Common myeloid progenitor, CD34-positive (primary cell): ENCODE results near the gene LPIN2.

Source experiments
- CTCF ChIA-PET: fragments of 350-600 bp; sonication (Branson Sonifier 250); formaldehyde crosslinking; loops from one replicate; lab custom pipeline; 2021; ENCODE audit warnings: antibody characterized with exemption; lab: Charles Lee
- POLR2A ChIA-PET: fragments of 350-600 bp; sonication (Branson Sonifier 250); formaldehyde crosslinking; loops from one replicate; lab custom pipeline; 2021; ENCODE audit warnings: antibody characterized with exemption; lab: Charles Lee
- DNase-seq, 3 donors: peaks; one replicate each; pipeline versions ENCODE4 v3.0.0 to v3.0.0-alpha.2; 2013
- H3K27ac ChIP-seq, 2 experiments: 1 replicate in 1 of 2; 2 replicates in 1 of 2; pipeline ENCODE4 v1.7.0; 2013; ENCODE audit warnings: inconsistent platforms in 2 of 2, low read length in 2 of 2, mild to moderate bottlenecking in 2 of 2, low read depth in 1 of 2, moderate library complexity in 1 of 2; ENCODE audit not compliant: severe bottlenecking in 2 of 2, insufficient read depth in 1 of 2, poor library complexity in 1 of 2
- H3K27me3 ChIP-seq, 5 experiments: replicated peaks in 2 of 5; 1 replicate in 3 of 5; 2 replicates in 2 of 5; pipeline versions ENCODE4 v1.6.1 to v1.7.0; 2013; ENCODE audit warnings: low read length in 4 of 5, mild to moderate bottlenecking in 2 of 5, moderate library complexity in 2 of 5, inconsistent platforms in 1 of 5; ENCODE audit not compliant: insufficient read depth in 5 of 5, control insufficient read depth in 4 of 5
- H3K36me3 ChIP-seq, 4 experiments: 1 replicate in 2 of 4; 2 replicates in 2 of 4; pipeline versions ENCODE4 v1.6.1 to v1.7.0; 2013; ENCODE audit warnings: low read length in 3 of 4, control low read depth in 1 of 4, mild to moderate bottlenecking in 1 of 4; ENCODE audit not compliant: control insufficient read depth in 4 of 4, insufficient read depth in 4 of 4
- H3K4me1 ChIP-seq, 4 experiments: 1 replicate in 3 of 4; 2 replicates in 1 of 4; pipeline versions ENCODE4 v1.6.1 to v1.7.1; 2013; ENCODE audit warnings: low read length in 3 of 4, mild to moderate bottlenecking in 3 of 4, control low read depth in 1 of 4, inconsistent platforms in 1 of 4, moderate library complexity in 1 of 4; ENCODE audit not compliant: control insufficient read depth in 4 of 4, insufficient read depth in 4 of 4; ENCODE audit errors: control extremely low read depth in 1 of 4
- H3K4me3 ChIP-seq, 7 experiments: 1 replicate in 4 of 7; 2 replicates in 3 of 7; pipeline versions ENCODE4 v1.5.1 to v1.7.0; 2013; ENCODE audit warnings: mild to moderate bottlenecking in 7 of 7, low read length in 6 of 7, moderate library complexity in 6 of 7, inconsistent platforms in 2 of 7, low read depth in 2 of 7, control low read depth in 1 of 7; ENCODE audit not compliant: insufficient read depth in 4 of 7, control insufficient read depth in 1 of 7; ENCODE audit errors: extremely low read depth in 1 of 7
- H3K9me3 ChIP-seq, 5 experiments: 1 replicate in 4 of 5; 2 replicates in 1 of 5; pipeline versions ENCODE4 v1.6.1 to v1.7.1; 2013; ENCODE audit warnings: low read length in 4 of 5, mild to moderate bottlenecking in 2 of 5, inconsistent platforms in 1 of 5, low read depth in 1 of 5, moderate library complexity in 1 of 5; ENCODE audit not compliant: control insufficient read depth in 4 of 5, insufficient read depth in 2 of 5; ENCODE audit errors: control extremely low read depth in 1 of 5
- WGBS: methylation state at CpG from one replicate; pipeline ENCODE4 v1.1.5; 2013; ENCODE audit not compliant: insufficient coverage; 5-methylcytosine and 5-hydroxymethylcytosine counted together

Gene LPIN2

DNA sequence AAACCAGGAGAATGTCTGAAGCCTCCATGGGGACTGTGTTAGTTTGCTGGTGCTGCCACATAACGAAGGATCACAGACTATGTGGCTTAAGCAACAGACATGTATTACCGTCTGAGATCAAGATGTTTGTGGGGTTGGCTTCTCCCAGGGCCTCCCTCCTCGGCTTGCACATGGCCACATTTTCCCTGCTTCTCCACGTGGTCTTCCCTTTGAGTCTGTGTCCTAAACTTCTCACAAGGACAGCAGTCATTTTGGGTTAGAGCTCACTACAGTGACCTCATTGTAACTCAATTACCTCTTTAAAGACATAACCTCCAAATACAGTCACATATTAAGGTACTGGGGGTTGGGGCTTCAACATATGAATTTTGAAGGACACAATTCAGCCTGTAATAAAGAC lies 44.6 kb upstream of the LPIN2 start:
- ChIA-PET CTCF (interaction anchor here (0.6 to 8.5 kb wide), 2 partner anchors 62 to 71 kb away, joined by 3 to 129 read pairs; no protein-coding TSS in a partner anchor), POLR2A (no interaction called here)
- WGBS = 100% methylated on average over 3 of the region's 4 CpGs

DNA sequence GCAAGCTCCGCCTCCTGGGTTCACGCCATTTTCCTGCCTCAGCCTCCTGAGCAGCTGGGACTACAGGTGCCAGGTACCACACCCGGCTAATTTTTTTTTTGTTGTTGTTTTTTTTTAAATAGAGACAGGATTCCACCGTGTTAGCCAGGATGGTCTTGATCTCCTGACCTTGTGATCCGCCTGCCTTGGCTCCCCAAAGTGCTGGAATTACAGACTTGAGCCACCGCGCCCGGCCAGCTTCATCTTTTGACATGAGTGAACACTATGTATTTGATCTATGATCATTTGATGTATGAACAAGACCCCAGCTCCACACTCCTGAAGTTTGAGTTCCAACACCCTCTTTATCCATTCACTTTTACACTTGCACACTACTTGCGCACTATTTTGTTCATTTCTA lies 43.4 kb upstream of the LPIN2 start:
- no peak for DNase-seq
- Histone ChIP-seq H3K27ac (no peak overlapping the region), H3K36me3 (no peaks in the 10 kb centered on the region), H3K4me3 (no peak overlapping the region), H3K4me1 (peaks cover 18 to 34% (median 24%) of the 10 kb centered on the region in 4 experiments), H3K9me3 (no peaks in the 10 kb centered on the region), H3K27me3 (no peaks in the 10 kb centered on the region)
- 100% methylated on average over 3 of the region's 9 CpGs for WGBS
- ChIA-PET CTCF (interaction anchor here (0.6 to 2.7 kb wide), 7 partner anchors 8 to 188 kb away, joined by 3 to 12 read pairs (median 3); no protein-coding TSS in a partner anchor), POLR2A (no interaction called here)

More for the DNA sequence above, 44.6 kb upstream of the LPIN2 start:
- Histone ChIP-seq H3K27me3 (no peaks in the 10 kb centered on the region), H3K9me3 (no peaks in the 10 kb centered on the region), H3K4me1 (peaks cover 16 to 43% (median 34%) of the 10 kb centered on the region in 4 experiments), H3K27ac (no peak overlapping the region), H3K36me3 (no peaks in the 10 kb centered on the region), H3K4me3 (no peak overlapping the region)
- DNase-seq = no peak

DNA sequence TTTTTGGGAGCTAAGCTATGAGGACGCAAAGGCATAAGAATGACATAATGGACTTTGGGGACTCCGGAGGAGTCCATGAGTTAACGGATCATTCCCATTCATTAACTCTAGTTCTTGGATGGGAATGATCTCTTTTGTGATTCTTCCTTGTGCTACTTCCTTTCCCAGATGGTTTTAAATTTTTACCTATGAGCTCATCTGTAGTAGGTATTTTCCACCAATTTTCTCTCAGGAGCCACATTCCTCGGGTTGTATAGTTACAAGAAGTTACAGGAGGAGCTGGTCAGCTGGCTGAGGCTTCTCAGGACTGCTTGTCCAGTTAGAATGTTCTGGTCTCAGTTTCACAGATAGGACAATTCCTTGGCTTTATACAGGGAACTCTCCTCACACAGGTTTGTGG lies 42.9 kb upstream of the LPIN2 start:
- H3K4me1 ChIP-seq = peaks cover 14 to 29% (median 21%) of the 10 kb centered on the region in 4 experiments
- no peak for DNase-seq
- no peak overlapping the region for H3K27ac ChIP-seq
- H3K9me3 ChIP-seq = no peaks in the 10 kb centered on the region
- H3K36me3 ChIP-seq = no peaks in the 10 kb centered on the region
- no peaks in the 10 kb centered on the region for H3K27me3 ChIP-seq
- ChIA-PET CTCF (interaction anchor here (1.1 to 2.7 kb wide), 6 partner anchors 9 to 106 kb away, joined by 3 to 12 read pairs (median 4); no protein-coding TSS in a partner anchor), POLR2A (no interaction called here)
- 100% methylated on average over 1 of the region's 4 CpGs for WGBS
- no peak overlapping the region for H3K4me3 ChIP-seq

DNA sequence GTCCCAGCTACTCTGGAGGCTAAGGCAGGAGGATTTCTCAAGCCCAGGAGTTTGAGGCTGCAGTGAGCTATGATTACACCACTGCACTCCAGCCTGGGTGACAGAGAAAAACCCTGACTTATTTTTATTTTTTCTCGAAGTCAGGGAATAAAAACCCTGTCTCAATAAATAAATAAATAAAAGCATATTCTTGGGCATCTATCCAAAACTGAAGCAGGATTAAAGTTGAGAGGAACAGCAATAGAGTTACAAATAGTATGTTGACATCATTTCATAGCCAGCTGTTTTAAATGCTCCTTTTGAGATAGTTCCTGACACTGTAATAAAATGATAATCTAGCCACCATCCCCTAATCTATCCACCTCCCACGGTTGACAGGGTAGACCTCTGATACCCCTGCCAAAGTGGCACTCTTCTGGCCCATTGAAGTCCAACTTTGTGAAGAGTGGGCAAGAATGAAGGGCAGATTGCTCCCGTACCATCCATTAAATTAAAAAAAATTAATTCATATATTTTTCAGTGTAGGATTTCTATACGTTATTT lies 42.3 kb upstream of the LPIN2 start:
- no CpG with 5 or more reads among the region's 4 CpGs for WGBS

DNA sequence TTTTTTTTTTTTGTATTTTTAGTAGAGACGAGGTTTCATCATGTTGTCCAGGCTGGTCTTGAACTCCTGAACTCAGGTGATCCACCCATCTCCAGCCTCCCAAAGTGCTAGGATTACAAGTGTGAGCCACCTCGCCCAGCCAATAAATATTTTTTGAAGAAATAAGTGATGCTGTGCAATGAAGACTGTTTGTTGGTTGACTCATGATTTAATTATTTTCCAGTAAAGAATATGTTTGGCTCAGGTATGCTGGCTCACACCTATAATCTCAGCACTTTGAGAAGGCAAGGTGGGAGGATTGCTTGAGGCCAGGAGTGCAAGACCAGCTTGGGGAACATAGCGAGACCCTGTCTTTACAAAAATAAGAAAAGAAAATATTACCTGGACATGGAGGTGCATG lies 41.8 kb upstream of the LPIN2 start:
- ChIA-PET CTCF (interaction anchor here (1.6 to 2.7 kb wide), 3 partner anchors 9 to 61 kb away, joined by 3 to 12 read pairs (median 6); no protein-coding TSS in a partner anchor), POLR2A (interaction anchor here (0.6 kb wide), 1 partner anchor 10 kb away, joined by 9 read pairs; no protein-coding TSS in a partner anchor)
- peaks cover 6 to 19% (median 15%) of the 10 kb centered on the region in 4 experiments for H3K4me1 ChIP-seq
- WGBS = no CpG with 5 or more reads among the region's 3 CpGs
- no peaks in the 10 kb centered on the region for H3K36me3 ChIP-seq
- no peaks in the 10 kb centered on the region for H3K27me3 ChIP-seq
- H3K27ac ChIP-seq = no peak overlapping the region
- H3K9me3 ChIP-seq = no peaks in the 10 kb centered on the region
- DNase-seq = no peak
- no peak overlapping the region for H3K4me3 ChIP-seq

More for the DNA sequence above, 42.3 kb upstream of the LPIN2 start:
- Histone ChIP-seq H3K4me3 (no peak overlapping the region), H3K27ac (no peak overlapping the region), H3K36me3 (no peaks in the 10 kb centered on the region), H3K9me3 (no peaks in the 10 kb centered on the region), H3K4me1 (peaks cover 9 to 24% (median 18%) of the 10 kb centered on the region in 4 experiments), H3K27me3 (no peaks in the 10 kb centered on the region)
- no peak for DNase-seq
- ChIA-PET POLR2A (no interaction called here), CTCF (interaction anchor here (1.1 to 2.7 kb wide), 4 partner anchors 9 to 106 kb away, joined by 3 to 12 read pairs (median 4); no protein-coding TSS in a partner anchor)

DNA sequence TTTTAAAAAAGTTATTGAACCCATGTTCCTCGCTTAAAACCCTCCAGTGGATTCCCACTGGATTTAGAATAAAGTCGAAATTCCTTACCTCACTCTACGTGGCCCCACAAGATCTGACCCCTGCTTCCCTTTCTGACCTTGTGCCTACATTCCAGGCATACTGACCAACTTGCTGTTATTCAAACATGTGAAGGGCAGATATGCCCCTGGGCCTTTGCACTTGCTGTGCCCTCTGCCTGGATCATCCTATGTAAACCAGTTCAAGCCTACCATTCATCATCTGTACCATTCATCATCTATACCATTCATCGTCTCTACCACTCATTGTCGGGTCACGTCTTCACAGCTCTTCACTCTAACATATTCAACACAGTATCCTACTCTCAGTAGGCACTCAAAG lies 41.3 kb upstream of the LPIN2 start:
- 93% methylated on average over 6 of the region's 6 CpGs for WGBS
- ChIA-PET CTCF (no interaction called here), POLR2A (interaction anchor here (0.6 kb wide), 1 partner anchor 10 kb away, joined by 9 read pairs; no protein-coding TSS in a partner anchor)
- Histone ChIP-seq H3K4me3 (no peak overlapping the region), H3K27me3 (no peaks in the 10 kb centered on the region), H3K36me3 (no peaks in the 10 kb centered on the region), H3K4me1 (peaks cover 6 to 13% (median 11%) of the 10 kb centered on the region in 4 experiments), H3K9me3 (no peaks in the 10 kb centered on the region), H3K27ac (no peak overlapping the region)
- DNase-seq = no peak

DNA sequence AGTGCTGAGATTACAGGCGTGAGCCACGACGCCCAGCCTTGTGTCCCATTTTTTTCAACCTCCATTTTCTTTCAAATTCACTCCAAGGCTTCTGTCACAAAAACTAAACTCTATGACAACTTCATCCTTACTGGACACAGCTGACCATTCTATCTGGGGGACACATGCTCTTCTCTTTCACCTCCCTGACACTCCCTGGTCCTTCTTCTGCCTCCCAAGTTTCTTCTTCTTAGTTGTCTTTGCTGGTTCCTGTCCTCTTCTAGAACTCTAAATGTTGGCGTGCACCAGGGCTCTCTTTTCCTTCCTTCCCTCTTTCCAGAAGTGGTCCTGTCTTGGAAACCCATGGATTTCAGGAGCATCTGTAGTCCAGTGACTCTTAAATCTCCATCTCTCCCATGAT lies 40.1 kb upstream of the LPIN2 start:
- no peak for DNase-seq
- Histone ChIP-seq H3K27ac (no peak overlapping the region), H3K36me3 (no peaks in the 10 kb centered on the region), H3K4me3 (no peak overlapping the region), H3K9me3 (no peaks in the 10 kb centered on the region), H3K27me3 (no peaks in the 10 kb centered on the region), H3K4me1 (peaks cover 0 to 8% (median 5%) of the 10 kb centered on the region in 4 experiments)
- ChIA-PET POLR2A (no interaction called here), CTCF (interaction anchor here (0.7 to 2.0 kb wide), 4 partner anchors 9 to 106 kb away, joined by 3 to 5 read pairs (median 4); no protein-coding TSS in a partner anchor)
- 100% methylated on average over 4 of the region's 4 CpGs for WGBS
